K562 (cell line): ENCODE data around the gene SPRING1. TPM values are rescaled to one million over a fixed set of nuclear protein-coding genes. Genes with fewer than 3 reads are reported as not detected.

Experiments used
- AFF4 ChIP-seq: sonication (generic); formaldehyde crosslinking; IDR thresholded peaks from 2 replicates; pipeline ENCODE4 v1.8.0; 2023; ENCODE audit warnings: mild to moderate bottlenecking, missing genetic modification reagents
- E2F6 ChIP-seq, 2 experiments: IDR thresholded peaks; 2 replicates each; pipeline ENCODE4 v1.6.1; 2011; ENCODE audit warnings: borderline replicate concordance in 1 of 2, control low read depth in 1 of 2, low read depth in 1 of 2, low read length in 1 of 2, mild to moderate bottlenecking in 1 of 2, mixed read lengths in 1 of 2, moderate library complexity in 1 of 2; ENCODE audit not compliant: insufficient read depth in 1 of 2, insufficient read length in 1 of 2, poor library complexity in 1 of 2, severe bottlenecking in 1 of 2; ENCODE audit errors: extremely low read depth in 1 of 2
- E4F1 ChIP-seq: fragments of 250-450 bp; sonication (Bioruptor Pico); IDR thresholded peaks from 2 replicates; pipeline ENCODE4 v1.5.0; 2021; ENCODE audit warnings: mild to moderate bottlenecking, borderline replicate concordance
- HINFP ChIP-seq: fragments of 450-650 bp; conservative IDR thresholded peaks from 2 replicates; pipeline ENCODE4 v1.6.1; 2016; ENCODE audit warnings: missing genetic modification characterization, low read depth, mild to moderate bottlenecking, control low read depth, missing compliant biosample characterization
- ILK ChIP-seq: fragments of 450-650 bp; IDR thresholded peaks from 2 replicates; pipeline ENCODE4 v1.6.1; 2016; ENCODE audit warnings: missing genetic modification characterization, low read depth, mild to moderate bottlenecking, missing compliant biosample characterization, moderate library complexity, borderline replicate concordance
- KHSRP ChIP-seq: fragments of 450-650 bp; IDR thresholded peaks from 2 replicates; pipeline ENCODE4 v1.6.1; 2017
- MAZ ChIP-seq, 2 experiments: fragments of 450-650 bp in 1 of 2; sonication (generic) in 1 of 2; formaldehyde crosslinking; IDR thresholded peaks in 1 of 2; conservative IDR thresholded peaks in 1 of 2; 2 replicates each; pipeline versions ENCODE4 v1.4.0 to v1.5.0; 2020; ENCODE audit warnings: mild to moderate bottlenecking in 1 of 2, missing genetic modification reagents in 1 of 2
- RAD21 ChIP-seq, 2 experiments: fragments of 250-450 bp in 1 of 2; fragments of 450-650 bp in 1 of 2; sonication (Bioruptor Pico) in 1 of 2; formaldehyde crosslinking in 1 of 2; IDR thresholded peaks in 1 of 2; conservative IDR thresholded peaks in 1 of 2; 2 replicates each; pipeline versions ENCODE4 v1.4.0 to v1.8.0; 2020 to 2022; ENCODE audit warnings: mild to moderate bottlenecking in 2 of 2, moderate library complexity in 1 of 2
- RBM14 ChIP-seq: fragments of 200-400 bp; formaldehyde crosslinking; IDR thresholded peaks from 2 replicates; pipeline ENCODE4 v1.6.1; 2018; ENCODE audit warnings: low read depth, mild to moderate bottlenecking, low read length, moderate library complexity, borderline replicate concordance; ENCODE audit not compliant: insufficient read depth
- ZKSCAN3 ChIP-seq: fragments of 250-450 bp; sonication (Bioruptor Pico); IDR thresholded peaks from 2 replicates; pipeline ENCODE4 v1.4.0; 2020
- ZNF347 ChIP-seq: fragments of 450-650 bp; formaldehyde crosslinking; IDR thresholded peaks from 2 replicates; pipeline ENCODE4 v1.4.0; 2020; ENCODE audit warnings: low read depth, mild to moderate bottlenecking, moderate library complexity
- ZNF431 ChIP-seq: sonication (generic); formaldehyde crosslinking; IDR thresholded peaks from 2 replicates; pipeline ENCODE4 v1.8.0; 2022; ENCODE audit warnings: mild to moderate bottlenecking, missing genetic modification reagents
- ZNF449 ChIP-seq: fragments of 250-450 bp; sonication (Bioruptor Pico); IDR thresholded peaks from 2 replicates; pipeline ENCODE4 v1.8.0; 2022; ENCODE audit warnings: moderate library complexity, mild to moderate bottlenecking, inconsistent platforms
- ZNF583 ChIP-seq: fragments of 250-450 bp; sonication (Bioruptor Pico); IDR thresholded peaks from 2 replicates; pipeline ENCODE4 v1.4.0; 2020
- ZSCAN29 ChIP-seq: fragments of 450-650 bp; IDR thresholded peaks from 2 replicates; pipeline ENCODE4 v1.6.1; 2017
- polyA plus RNA-seq, 8 experiments: library from polyadenylated mRNA; depleted of rRNA in 4 of 8; stranded (reverse) in 5 of 8; unstranded in 3 of 8; fragments of >200 nt; fragmentation: Nextera tagmentation in 2 of 8; fragmentation: Illumina TruSeq in 1 of 8; extraction: Ambion mirVana in 2 of 8; extraction: Trizol in 1 of 8; gene quantifications; 2 replicates each; pipeline versions ENCODE4 v1.2.1 to v1.2.3, GENCODE V29; 2011 to 2014; ENCODE audit warnings: inconsistent platforms in 1 of 8, missing spikeins in 1 of 8
- total RNA-seq, 7 experiments: library from RNA; depleted of rRNA in 6 of 7; stranded (reverse); fragments of >200 nt in 6 of 7; fragmentation: Illumina TruSeq in 2 of 7; extraction: Trizol in 2 of 7; gene quantifications; 2 replicates each; pipeline versions ENCODE4 v1.2.1 to v1.2.3, GENCODE V29; 2011 to 2021; ENCODE audit warnings: low replicate concordance in 1 of 7

The SPRING1 gene
- total and polyA plus RNA-seq, 9 of the 15 experiments (the other 6 are each of a cell fraction or from before 2014, with no cell fraction given): 1.1 to 20.0 (median 8.0) TPM

- TF ChIP-seq RAD21 (CRISPR knock-in tag; conservative IDR thresholded peaks at IDR 0.05 in 1 of 2, IDR thresholded peaks at IDR 0.05 in 1 of 2): peak in 1 of 2 experiments; percentile 32; a peak in 1 of 4 replicates
- TF ChIP-seq MAZ (CRISPR knock-in tag; conservative IDR thresholded peaks at IDR 0.05 in 1 of 2, IDR thresholded peaks at IDR 0.05 in 1 of 2): no peak; a peak in 2 of 4 replicates
- TF ChIP-seq ILK: no peak
- TF ChIP-seq ZNF449 (CRISPR knock-in tag): no peak
- no peak for TF ChIP-seq HINFP (tag)
- TF ChIP-seq ZSCAN29: no peak
- TF ChIP-seq ZNF347 (CRISPR knock-in tag): no peak
- no peak for TF ChIP-seq E4F1 (CRISPR knock-in tag)
- TF ChIP-seq AFF4 (CRISPR knock-in tag): no peak
- no peak for TF ChIP-seq KHSRP
- TF ChIP-seq ZNF583 (CRISPR knock-in tag): 0 out of 2 replicates have a peak, but pooled peaks have one; percentile 8
- no peak for TF ChIP-seq RBM14
- no peak for TF ChIP-seq ZKSCAN3 (CRISPR knock-in tag)
- no peak for TF ChIP-seq ZNF431
- no peak for TF ChIP-seq E2F6 (IDR thresholded peaks at IDR 0.05; ENCODE audit: borderline replicate concordance in 1 of 2, extremely low read depth in 1 of 2, insufficient read depth in 1 of 2, insufficient read length in 1 of 2, low read depth in 1 of 2, low read length in 1 of 2, poor library complexity in 1 of 2, severe bottlenecking in 1 of 2)
These were observed 22.1 kb upstream of the SPRING1 start (continued) for GRCh38 chr12:116759783-116760621.
